ENCODE measurements around the gene SLC20A1.
A peak's percentile ranks its signal among the peaks of the same experiment; 100 is the strongest.
"Not testable (repeated sequence)": the region's sequence is repeated elsewhere in the genome, so short reads cannot be mapped to it uniquely, and the experiment has no call there.

SLC20A1 gene

GRCh38 chr2:112684415-112684775 is 38.7 kb downstream of the SLC20A1 start:
- DNase-seq = no peak

- no peak for DNase-seq
Observed at GRCh38 chr2:112685271-112685884, 39.6 kb downstream of the SLC20A1 start.

- no peak for DNase-seq
Observed at GRCh38 chr2:112686348-112687217, 40.8 kb downstream of the SLC20A1 start.

- no peak for DNase-seq
Observed at GRCh38 chr2:112687522-112687921, 41.8 kb downstream of the SLC20A1 start.

GRCh38 chr2:112688086-112688880 is 42.5 kb downstream of the SLC20A1 start:
- no peak for DNase-seq

- no peak for DNase-seq
Observed at GRCh38 chr2:112690853-112691401, 45.2 kb downstream of the SLC20A1 start.

GRCh38 chr2:112691881-112692281 is 46.1 kb downstream of the SLC20A1 start:
- DNase-seq = no peak

GRCh38 chr2:112692495-112692911 is 46.8 kb downstream of the SLC20A1 start:
- peak; percentile 72 for DNase-seq

- DNase-seq = no peak
Observed at GRCh38 chr2:112692918-112693317, 47.2 kb downstream of the SLC20A1 start.

- DNase-seq = no peak
Observed at GRCh38 chr2:112693596-112693995, 47.9 kb downstream of the SLC20A1 start.

GRCh38 chr2:112694182-112694581 is 48.4 kb downstream of the SLC20A1 start:
- DNase-seq = no peak

GRCh38 chr2:112698834-112699515 is 53.2 kb downstream of the SLC20A1 start:
- no peak for DNase-seq

- no peak for DNase-seq
Observed at GRCh38 chr2:112699984-112700667, 54.4 kb downstream of the SLC20A1 start.

- no peak for DNase-seq
Observed at GRCh38 chr2:112701052-112701451, 55.3 kb downstream of the SLC20A1 start.

GRCh38 chr2:112703684-112704083 is 57.9 kb downstream of the SLC20A1 start:
- no peak for DNase-seq

- no peak for DNase-seq
Observed at GRCh38 chr2:112705575-112705974, 59.8 kb downstream of the SLC20A1 start.

GRCh38 chr2:112706170-112706664 is 60.5 kb downstream of the SLC20A1 start:
- no peak for DNase-seq

GRCh38 chr2:112706947-112707346 is 61.2 kb downstream of the SLC20A1 start:
- DNase-seq = not testable (repeated sequence)

GRCh38 chr2:112708968-112709367 is 63.2 kb downstream of the SLC20A1 start:
- DNase-seq = no peak

GRCh38 chr2:112709703-112710102 is 64.0 kb downstream of the SLC20A1 start:
- no peak for DNase-seq

- no peak for DNase-seq
Observed at GRCh38 chr2:112710956-112711750, 65.4 kb downstream of the SLC20A1 start.
